GM21825 (cell line): ENCODE data around the gene PTTG1IP.
"Not testable (repeated sequence)": the region's sequence is repeated elsewhere in the genome, so short reads cannot be mapped to it uniquely, and the experiment has no call there.

Experiments used
- ATAC-seq: cut with Tn5 transposase; IDR thresholded peaks from one replicate; pipeline ENCODE4 v1.9.1; 2021; ENCODE audit warnings: mild to moderate bottlenecking, moderate library complexity; ENCODE audit not compliant: unreplicated experiment

The PTTG1IP gene

GRCh38 chr21:44873356-44874239 lies at the start of gene PTTG1IP:
TSS of gene PTTG1IP (minus strand) at chr21:44873690. CDS start at chr21:44873616, 74 bp downstream.
- ATAC-seq = peak; percentile 72

- ATAC-seq = no peak
These were observed 48.4 kb upstream of the PTTG1IP start for GRCh38 chr21:44921928-44922327.

- peak; percentile 54 for ATAC-seq
These were observed 47.5 kb upstream of the PTTG1IP start, which contains the start of gene ITGB2 for GRCh38 chr21:44920694-44921604. TSS of gene ITGB2 (minus strand) at chr21:44920899. CDS start at chr21:44910782, 10,117 bp downstream.

DNA sequence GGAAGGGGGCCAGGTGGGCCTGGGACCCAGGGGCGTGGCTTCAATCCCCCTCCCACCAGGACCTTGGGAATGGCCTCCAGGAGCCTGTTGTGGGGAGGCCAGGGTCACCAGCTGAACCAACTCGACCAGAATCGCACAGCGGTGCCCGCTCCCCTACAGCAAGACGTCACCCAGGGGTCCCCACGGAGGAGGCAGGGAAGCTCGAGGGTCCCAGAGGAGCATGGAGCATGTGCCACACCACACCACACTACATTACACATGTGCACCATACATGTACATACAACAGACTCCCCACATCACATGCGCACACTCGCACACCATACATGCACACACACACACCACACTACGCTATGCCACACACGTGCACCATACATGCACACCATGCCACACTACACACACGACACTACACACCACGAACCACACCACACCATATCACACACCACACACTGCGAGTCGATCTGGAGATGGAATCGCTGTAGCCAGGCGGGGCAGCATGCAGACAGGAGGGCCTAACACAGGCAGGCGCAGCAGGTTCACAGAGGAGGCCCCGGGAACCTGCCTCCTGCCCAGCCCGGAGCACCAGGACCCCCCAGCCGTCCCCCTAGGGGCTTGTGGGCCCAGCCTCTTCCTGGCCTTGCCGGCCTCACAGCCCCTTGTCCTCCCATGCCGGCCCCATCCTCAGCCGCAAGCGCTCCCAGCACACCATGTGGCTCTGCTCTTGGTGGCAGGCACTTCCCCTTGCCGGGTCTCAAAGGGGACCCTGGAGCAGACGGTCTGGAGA lies 46.6 kb upstream of the PTTG1IP start:
- ATAC-seq = peak; percentile 9

GRCh38 chr21:44919111-44919912 lies 45.8 kb upstream of the PTTG1IP start:
- no peak for ATAC-seq

DNA sequence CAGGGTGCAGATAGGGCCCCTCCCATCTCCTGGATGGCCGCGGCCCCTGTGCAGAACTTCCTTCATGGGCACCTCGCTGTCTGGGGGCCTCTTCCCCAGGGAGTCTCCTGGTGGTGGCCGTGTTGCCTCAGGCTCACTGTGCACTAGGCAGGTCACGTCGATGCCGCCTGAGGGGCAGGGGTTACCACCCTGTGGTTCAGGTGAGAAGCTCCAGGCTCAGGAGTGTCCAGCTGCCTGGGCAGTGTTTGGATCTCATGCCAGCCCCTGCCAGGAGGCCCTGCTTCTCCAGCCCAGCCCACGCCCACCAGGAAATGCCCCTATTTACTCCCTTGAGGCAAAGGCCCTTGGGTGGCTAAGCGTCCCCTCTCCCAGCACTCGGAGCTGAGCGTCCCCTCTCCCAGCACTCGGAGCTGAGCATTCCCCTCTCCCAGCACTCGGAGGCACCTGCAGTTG lies 45.1 kb upstream of the PTTG1IP start:
- no peak for ATAC-seq

- no peak for ATAC-seq
These were observed 44.6 kb upstream of the PTTG1IP start for GRCh38 chr21:44918107-44918470.

- no peak for ATAC-seq
These were observed 44.1 kb upstream of the PTTG1IP start for GRCh38 chr21:44917446-44918106.

DNA sequence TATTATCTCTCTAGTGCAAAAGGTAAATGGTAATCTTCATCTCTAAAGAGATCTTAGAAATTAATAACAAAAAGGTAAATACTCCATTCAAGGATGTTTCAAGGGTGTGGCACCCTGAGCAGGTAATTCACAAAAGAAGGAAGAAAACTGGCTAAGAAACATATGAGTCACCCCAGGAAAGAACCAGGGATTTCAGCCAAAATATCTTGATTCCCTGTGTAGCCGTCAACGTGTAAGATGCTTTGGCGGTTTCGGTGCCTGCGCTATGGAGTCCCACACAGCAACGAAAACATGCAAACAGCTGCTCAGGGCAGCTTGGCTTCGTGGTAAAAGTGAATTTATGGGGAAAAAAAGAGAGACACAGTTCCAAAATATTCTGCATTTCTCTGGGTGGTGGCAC lies 43.5 kb upstream of the PTTG1IP start:
- no peak for ATAC-seq

GRCh38 chr21:44914176-44914874 lies 40.8 kb upstream of the PTTG1IP start:
- peak; percentile 58 for ATAC-seq

DNA sequence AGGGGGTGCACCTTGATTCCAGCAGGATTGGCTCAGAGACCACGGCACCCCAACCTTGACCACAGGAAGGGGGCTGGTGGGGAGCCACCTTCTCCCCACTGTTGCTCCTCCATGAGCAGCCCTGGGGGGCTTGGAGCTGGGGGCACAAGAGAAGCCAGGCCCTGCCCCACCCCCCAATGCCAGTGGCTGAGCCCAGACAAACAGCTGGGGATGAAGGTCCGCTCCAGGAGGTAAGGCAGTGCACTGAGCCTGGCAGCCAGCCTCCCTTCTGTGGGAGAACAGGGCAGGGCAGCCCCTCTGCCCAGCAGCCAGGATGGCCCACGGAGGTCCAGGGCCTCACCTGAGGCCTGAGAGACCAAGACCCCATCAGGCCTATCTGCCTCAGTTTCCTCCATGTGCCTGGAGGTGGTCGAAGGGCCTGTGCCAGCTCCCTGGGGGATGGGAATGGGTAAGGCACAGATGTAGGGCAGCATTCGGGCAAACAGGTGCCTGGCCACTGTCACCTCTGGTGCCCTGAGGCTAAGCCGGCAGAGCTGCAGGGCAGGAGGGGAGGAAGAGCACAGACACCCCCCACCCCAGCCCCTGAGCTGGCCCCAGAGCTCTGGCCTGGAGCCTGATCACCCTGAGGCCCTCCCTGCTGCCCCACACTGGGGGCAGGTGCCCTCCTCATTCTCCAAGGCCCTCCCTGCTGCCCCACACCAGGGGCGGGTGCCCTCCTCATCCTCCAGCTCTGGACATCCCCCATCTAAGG lies 40.1 kb upstream of the PTTG1IP start:
- no peak for ATAC-seq

DNA sequence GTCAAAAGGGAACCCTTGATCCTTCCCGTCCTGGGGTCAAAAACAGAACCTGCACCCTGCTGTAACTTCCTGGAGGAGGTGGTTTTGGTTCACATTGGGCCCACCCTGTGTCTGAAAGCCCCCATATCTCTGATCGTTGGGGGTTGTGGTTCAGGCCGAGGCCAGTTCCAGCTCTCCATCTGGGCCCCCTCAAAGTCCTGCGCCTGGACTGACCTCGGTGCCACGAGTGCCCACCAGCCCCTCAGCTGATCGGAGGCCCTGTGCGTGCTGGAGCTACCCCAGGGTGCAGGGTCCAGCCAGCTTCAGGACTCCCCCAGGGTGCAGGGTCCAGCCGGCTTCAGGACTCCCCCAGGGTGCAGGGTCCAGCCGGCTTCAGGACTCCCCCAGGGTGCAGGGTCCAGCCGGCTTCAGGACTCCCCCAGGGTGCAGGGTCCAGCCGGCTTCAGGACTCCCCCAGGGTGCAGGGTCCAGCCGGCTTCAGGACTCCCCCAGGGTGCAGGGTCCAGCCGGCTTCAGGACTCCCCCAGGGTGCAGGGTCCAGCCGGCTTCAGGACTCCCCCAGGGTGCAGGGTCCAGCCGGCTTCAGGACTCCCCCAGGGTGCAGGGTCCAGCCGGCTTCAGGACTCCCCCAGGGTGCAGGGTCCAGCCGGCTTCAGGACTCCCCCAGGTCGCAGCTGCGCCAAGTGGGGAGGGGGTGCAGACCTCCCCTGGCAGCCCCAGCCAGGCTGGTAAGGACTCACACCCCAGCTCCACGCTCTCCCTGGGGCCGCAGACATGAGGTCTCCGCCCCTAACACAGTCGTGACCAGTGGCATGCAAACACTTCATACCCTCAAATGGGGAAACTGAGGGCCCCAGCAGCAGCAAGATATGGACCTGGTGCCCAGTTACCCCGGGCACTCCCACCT lies 39.3 kb upstream of the PTTG1IP start:
- ATAC-seq = not testable (repeated sequence)

DNA sequence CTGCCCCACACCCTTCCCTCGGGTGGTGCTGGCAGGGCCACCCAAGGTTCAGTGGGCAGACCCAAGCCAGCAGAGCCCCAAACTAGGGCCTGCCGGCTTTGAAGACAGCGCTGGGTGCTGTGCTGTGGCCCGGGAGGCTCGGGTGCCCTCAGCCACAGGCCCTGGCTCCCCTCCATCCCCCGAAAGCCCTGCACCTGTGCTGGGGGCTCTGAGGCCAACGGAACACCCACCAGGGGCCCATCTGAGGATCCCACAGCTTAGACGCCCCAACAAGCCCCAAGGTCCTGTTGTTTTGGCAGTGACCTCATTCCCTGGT lies 38.6 kb upstream of the PTTG1IP start:
- no peak for ATAC-seq

GRCh38 chr21:44911384-44912157 lies 38.1 kb upstream of the PTTG1IP start:
- ATAC-seq = no peak

DNA sequence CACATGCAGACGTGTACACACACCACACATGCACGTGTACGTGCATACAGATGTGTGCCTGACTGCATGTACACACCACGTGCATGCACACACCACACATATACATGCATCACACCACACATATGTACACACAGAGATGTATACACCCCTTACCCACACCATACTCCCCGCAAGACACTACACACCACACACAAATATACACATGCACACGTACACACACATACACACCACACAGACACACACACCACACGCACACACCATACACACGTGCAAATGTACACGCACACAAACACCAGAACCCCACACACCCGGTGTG lies 37.5 kb upstream of the PTTG1IP start:
- ATAC-seq = no peak

DNA sequence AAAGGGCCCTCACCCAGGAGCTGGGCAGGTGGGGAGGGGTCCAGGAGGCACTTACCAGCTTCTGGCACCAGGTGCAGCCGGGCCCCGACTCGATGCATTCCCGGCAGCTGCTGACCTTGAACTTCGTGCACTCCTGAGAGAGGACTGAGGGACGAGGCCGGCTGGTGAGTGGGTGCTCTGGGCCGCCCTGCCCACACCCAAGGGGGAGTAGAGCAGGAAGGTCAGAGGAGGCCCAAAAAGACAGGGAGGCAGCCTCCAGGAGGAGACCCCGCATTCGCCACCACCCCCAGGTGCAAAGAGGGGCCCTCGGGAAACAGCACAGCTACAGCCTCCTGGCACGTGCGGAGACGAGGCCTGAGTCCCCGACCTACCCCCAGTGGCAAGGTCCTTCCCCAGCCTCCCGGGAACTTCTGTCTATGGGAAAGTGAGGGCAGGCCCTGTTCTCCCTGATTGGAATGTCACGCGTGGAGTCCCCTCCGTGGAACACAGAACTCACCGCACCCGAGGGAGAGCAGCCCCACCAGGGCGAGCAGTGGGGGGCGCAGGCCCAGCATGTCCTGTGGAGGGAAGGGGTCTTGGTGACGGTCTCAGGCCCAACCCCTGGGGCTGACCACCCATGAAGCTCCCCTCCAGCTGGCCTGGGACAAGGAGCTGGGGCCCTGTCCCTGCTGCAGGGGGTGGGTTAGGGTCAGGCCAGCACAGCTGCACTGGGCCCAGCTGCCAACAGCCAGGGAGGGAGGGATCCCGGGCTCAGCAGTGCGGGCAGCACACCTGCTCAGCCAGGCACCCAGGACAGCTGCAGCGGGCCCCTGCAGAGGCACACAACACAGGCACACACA lies 37.0 kb upstream of the PTTG1IP start:
- ATAC-seq = no peak
